MM.1S (cell line): ENCODE data around the gene ENTPD2.
A peak's percentile ranks its signal among the peaks of the same experiment; 100 is the strongest.

Experiments
- DNase-seq: peaks from one replicate; pipeline ENCODE4 v3.0.0-alpha.2; 2015
- H2AFZ ChIP-seq: fragments of 300-600 bp; sonication (generic); 2 replicates; pipeline ENCODE4 v1.6.0; 2016; ENCODE audit warnings: antibody characterized with exemption, low read length
- H3F3A ChIP-seq: fragments of 300-600 bp; sonication (generic); 2 replicates; pipeline ENCODE4 v1.6.1; 2016; ENCODE audit warnings: mild to moderate bottlenecking, antibody characterized with exemption, low read length, moderate library complexity, mixed read lengths; ENCODE audit not compliant: insufficient read depth
- H3K27ac ChIP-seq: fragments of 300-600 bp; sonication (generic); 2 replicates; pipeline ENCODE4 v1.5.1; 2016; ENCODE audit warnings: mild to moderate bottlenecking, low read length
- H3K27me3 ChIP-seq: fragments of 300-600 bp; sonication (generic); replicated peaks from 2 replicates; pipeline ENCODE4 v1.6.0; 2016; ENCODE audit warnings: low read length; ENCODE audit not compliant: insufficient read depth
- H3K36me3 ChIP-seq: fragments of 300-600 bp; sonication (generic); replicated peaks from 2 replicates; pipeline ENCODE4 v1.6.1; 2016; ENCODE audit warnings: mild to moderate bottlenecking, low read length, mixed read lengths; ENCODE audit not compliant: insufficient read depth
- H3K4me1 ChIP-seq: fragments of 300-600 bp; sonication (generic); 2 replicates; pipeline ENCODE4 v1.6.1; 2016; ENCODE audit warnings: low read length, mixed read lengths
- H3K4me2 ChIP-seq: fragments of 300-600 bp; sonication (generic); 2 replicates; pipeline ENCODE4 v1.6.0; 2016; ENCODE audit warnings: low read depth, low read length
- H3K4me3 ChIP-seq: fragments of 300-600 bp; sonication (generic); 2 replicates; pipeline ENCODE4 v1.5.1; 2016; ENCODE audit warnings: low read length, mixed read lengths
- H3K79me2 ChIP-seq: fragments of 300-600 bp; sonication (generic); 2 replicates; pipeline ENCODE4 v1.6.1; 2016; ENCODE audit warnings: mixed run types, low read length, mixed read lengths
- H3K9ac ChIP-seq: fragments of 300-600 bp; sonication (generic); 2 replicates; pipeline ENCODE4 v1.6.1; 2016; ENCODE audit warnings: low read length, mixed read lengths
- H3K9me2 ChIP-seq: fragments of 300-600 bp; sonication (generic); replicated peaks from 2 replicates; pipeline ENCODE4 v1.6.1; 2016; ENCODE audit warnings: mild to moderate bottlenecking, low read length, mixed read lengths; ENCODE audit not compliant: insufficient read depth
- H3K9me3 ChIP-seq: fragments of 300-600 bp; sonication (generic); replicated peaks from 2 replicates; pipeline ENCODE4 v1.6.1; 2016; ENCODE audit warnings: mild to moderate bottlenecking, low read length, mixed read lengths; ENCODE audit not compliant: insufficient read depth
- H4K20me1 ChIP-seq: fragments of 300-600 bp; sonication (generic); 2 replicates; pipeline ENCODE4 v1.6.1; 2016; ENCODE audit warnings: mild to moderate bottlenecking, low read length, moderate library complexity, mixed read lengths; ENCODE audit not compliant: insufficient read depth
- EZH2 ChIP-seq: fragments of 300-600 bp; sonication (generic); optimal IDR thresholded peaks from 2 replicates; pipeline ENCODE3; 2017; ENCODE audit warnings: low read depth, mild to moderate bottlenecking, antibody characterized with exemption, low read length, mixed read lengths
- EZH2phosphoT487 ChIP-seq: fragments of 300-600 bp; sonication (generic); IDR thresholded peaks from 2 replicates; pipeline ENCODE4 v1.6.1; 2018; ENCODE audit warnings: antibody characterized with exemption, low read length
- TF ChIP-seq, protein P1 (sequence below): fragments of 300-600 bp; sonication (generic); IDR thresholded peaks from 2 replicates; pipeline ENCODE4 v1.5.1; 2016; ENCODE audit warnings: antibody characterized with exemption, low read length, mixed read lengths

Gene ENTPD2

DNA sequence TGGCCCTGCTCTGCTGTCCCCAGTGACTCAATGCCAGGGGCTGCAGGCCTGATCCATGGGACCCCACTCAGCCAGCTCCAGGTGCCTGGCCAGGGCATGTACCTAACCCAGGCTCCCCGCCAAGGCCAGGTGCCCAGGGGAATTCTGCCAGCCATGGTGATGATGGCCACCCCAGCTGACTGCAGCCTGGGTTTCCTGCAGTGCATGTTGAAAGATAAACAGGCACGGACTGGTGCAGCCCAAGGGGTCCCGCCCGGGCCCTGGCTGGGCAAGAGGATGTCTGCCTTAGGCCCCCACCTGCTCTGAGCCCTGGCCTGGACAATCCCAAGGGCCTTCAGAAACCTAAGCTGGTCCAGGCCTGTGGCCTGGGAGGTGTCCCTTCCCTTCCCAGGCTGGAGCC, 27.0 kb downstream of the ENTPD2 start:
- no peak overlapping the region for H3K4me3 ChIP-seq
- H3K36me3 ChIP-seq = no peaks in the 10 kb centered on the region
- H3K9ac ChIP-seq = no peak overlapping the region
- H4K20me1 ChIP-seq = no peaks in the 10 kb centered on the region
- H3K27ac ChIP-seq = no peak overlapping the region
- peaks cover 12% of the 10 kb centered on the region for H3K4me1 ChIP-seq
- no peak for TF ChIP-seq EZH2phosphoT487
- TF ChIP-seq, protein P1, sequence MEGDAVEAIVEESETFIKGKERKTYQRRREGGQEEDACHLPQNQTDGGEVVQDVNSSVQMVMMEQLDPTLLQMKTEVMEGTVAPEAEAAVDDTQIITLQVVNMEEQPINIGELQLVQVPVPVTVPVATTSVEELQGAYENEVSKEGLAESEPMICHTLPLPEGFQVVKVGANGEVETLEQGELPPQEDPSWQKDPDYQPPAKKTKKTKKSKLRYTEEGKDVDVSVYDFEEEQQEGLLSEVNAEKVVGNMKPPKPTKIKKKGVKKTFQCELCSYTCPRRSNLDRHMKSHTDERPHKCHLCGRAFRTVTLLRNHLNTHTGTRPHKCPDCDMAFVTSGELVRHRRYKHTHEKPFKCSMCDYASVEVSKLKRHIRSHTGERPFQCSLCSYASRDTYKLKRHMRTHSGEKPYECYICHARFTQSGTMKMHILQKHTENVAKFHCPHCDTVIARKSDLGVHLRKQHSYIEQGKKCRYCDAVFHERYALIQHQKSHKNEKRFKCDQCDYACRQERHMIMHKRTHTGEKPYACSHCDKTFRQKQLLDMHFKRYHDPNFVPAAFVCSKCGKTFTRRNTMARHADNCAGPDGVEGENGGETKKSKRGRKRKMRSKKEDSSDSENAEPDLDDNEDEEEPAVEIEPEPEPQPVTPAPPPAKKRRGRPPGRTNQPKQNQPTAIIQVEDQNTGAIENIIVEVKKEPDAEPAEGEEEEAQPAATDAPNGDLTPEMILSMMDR = no peak
- TF ChIP-seq EZH2 = no peak
- H3K27me3 ChIP-seq = peaks cover 49% of the 10 kb centered on the region
- H3K4me2 ChIP-seq = no peak overlapping the region
- no peaks in the 10 kb centered on the region for H3K9me3 ChIP-seq
- H3K79me2 ChIP-seq = no peaks in the 10 kb centered on the region
- DNase-seq = no peak
- peaks cover 5% of the 10 kb centered on the region; the same call in 1 of the 2 replicates for H3F3A ChIP-seq
- H2AFZ ChIP-seq = no peak overlapping the region
- no peaks in the 10 kb centered on the region for H3K9me2 ChIP-seq

DNA sequence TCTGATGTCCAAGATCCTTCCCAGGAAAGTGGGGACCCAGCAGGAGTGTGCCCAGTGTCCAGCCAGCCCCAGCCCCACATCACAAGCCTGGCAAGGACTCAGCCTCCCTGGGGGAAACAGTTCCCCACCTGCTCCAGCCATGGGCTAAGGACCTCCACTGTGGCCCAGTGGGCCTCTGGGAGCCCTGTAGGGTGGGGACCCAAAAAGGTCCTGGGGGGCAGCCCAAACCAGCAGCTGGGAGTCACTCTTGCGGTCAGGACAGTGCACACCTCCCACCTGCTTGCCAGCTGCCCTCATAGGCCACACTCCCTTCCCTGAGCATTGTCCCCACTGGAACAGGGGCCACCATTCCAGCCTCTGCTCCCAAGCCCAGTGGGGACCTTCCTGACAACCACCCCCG, 27.5 kb downstream of the ENTPD2 start:
- Histone ChIP-seq H3K9ac (no peak overlapping the region), H3K4me2 (no peak overlapping the region), H3K27ac (no peak overlapping the region)

DNA sequence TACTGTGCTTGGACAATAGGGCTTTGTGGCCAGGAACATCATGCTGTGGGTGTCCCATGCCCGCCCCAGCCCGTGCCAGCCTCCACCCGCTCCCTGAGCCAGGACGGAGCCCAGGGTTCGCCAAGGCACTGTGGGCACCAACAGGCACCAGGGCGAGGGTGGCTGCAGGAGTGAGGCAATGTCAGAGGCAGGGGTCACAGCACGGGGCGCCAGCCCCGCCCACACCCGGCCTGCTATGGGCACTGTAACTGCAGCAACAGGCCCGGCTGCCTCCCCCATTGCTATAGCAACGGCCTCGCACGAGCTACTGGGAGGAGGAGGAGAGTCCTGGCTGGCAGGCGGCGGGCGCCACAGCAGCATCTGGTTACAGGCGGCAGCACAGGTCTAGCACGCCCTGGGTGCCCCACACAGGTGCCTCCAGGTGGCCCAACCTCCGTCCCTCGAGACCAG, 28.3 kb downstream of the ENTPD2 start:
- Histone ChIP-seq H3K27me3 (peaks cover 41% of the 10 kb centered on the region), H2AFZ (no peak overlapping the region), H3K9me2 (no peaks in the 10 kb centered on the region), H3K4me1 (peaks cover 12% of the 10 kb centered on the region), H4K20me1 (no peaks in the 10 kb centered on the region), H3K27ac (no peak overlapping the region), H3K4me2 (no peak overlapping the region), H3F3A (peaks cover 5% of the 10 kb centered on the region; the same call in 1 of the 2 replicates), H3K9ac (no peak overlapping the region), H3K9me3 (no peaks in the 10 kb centered on the region), H3K36me3 (no peaks in the 10 kb centered on the region), H3K79me2 (no peaks in the 10 kb centered on the region), H3K4me3 (no peak overlapping the region)
- no peak for TF ChIP-seq EZH2
- TF ChIP-seq, protein P1 = peak; percentile 14
- peak; percentile 60 for DNase-seq

More for the DNA sequence above, 27.5 kb downstream of the ENTPD2 start:
- no peaks in the 10 kb centered on the region for H3K9me3 ChIP-seq
- H3K4me3 ChIP-seq = no peak overlapping the region
- peaks cover 12% of the 10 kb centered on the region for H3K4me1 ChIP-seq
- TF ChIP-seq EZH2phosphoT487 (no peak), EZH2 (no peak)
- TF ChIP-seq, protein P1 = no peak
- H3K79me2 ChIP-seq = no peaks in the 10 kb centered on the region
- DNase-seq = no peak
- peaks cover 44% of the 10 kb centered on the region for H3K27me3 ChIP-seq
- peaks cover 5% of the 10 kb centered on the region; the same call in 1 of the 2 replicates for H3F3A ChIP-seq
- H4K20me1 ChIP-seq = no peaks in the 10 kb centered on the region
- no peak overlapping the region for H2AFZ ChIP-seq
- H3K36me3 ChIP-seq = no peaks in the 10 kb centered on the region
- no peaks in the 10 kb centered on the region for H3K9me2 ChIP-seq
